Activated T-helper 1 cell treated with anti-CD3 and anti-CD28 coated beads, Interleukin-12 subunit alpha, Interleukin-12 subunit beta, Interleukin-2, Interleukin-4 antibody, amounts not matched to agents 30 ng/mL and 10 ng/mL and 1 ng/mL, durations not matched to agents 14 hours and 24 hours and 36 hours (primary cell): ENCODE measurements around the gene GPX8. TPM values are rescaled to one million over a fixed set of nuclear protein-coding genes. Genes with fewer than 3 reads are reported as not detected.

Experiments
- DNase-seq: peaks from one replicate; pipeline ENCODE4 v3.0.0; 2021; ENCODE audit warnings: low spot score
- H3K27ac Mint-ChIP-seq: one replicate; pipeline ENCODE4 v1.8.0; 2021; ENCODE audit warnings: mild to moderate bottlenecking, mixed read lengths
- H3K27me3 Mint-ChIP-seq: one replicate; pipeline ENCODE4 v1.8.0; 2022; ENCODE audit warnings: mild to moderate bottlenecking, moderate library complexity, mixed read lengths; ENCODE audit not compliant: insufficient read depth
- H3K36me3 Mint-ChIP-seq: one replicate; pipeline ENCODE4 v1.8.0; 2021; ENCODE audit warnings: low read depth, mixed read lengths
- H3K4me1 Mint-ChIP-seq: one replicate; pipeline ENCODE4 v1.8.0; 2021; ENCODE audit warnings: low read depth, mixed read lengths
- H3K4me3 Mint-ChIP-seq: one replicate; pipeline ENCODE4 v1.8.0; 2021; ENCODE audit warnings: mild to moderate bottlenecking, moderate library complexity, mixed read lengths
- H3K9me3 Mint-ChIP-seq: one replicate; pipeline ENCODE4 v1.8.0; 2021; ENCODE audit warnings: mixed read lengths
- intact Hi-C: fragments of 100-400 bp; cut with micrococcal nuclease; formaldehyde crosslinking; loops from one replicate; pipeline ENCODE4 v1.15.1; 2024
- total RNA-seq: library from RNA; stranded (reverse); gene quantifications from 2 replicates; pipeline ENCODE4 v1.2.3, GENCODE V29; 2022

Gene GPX8
- total RNA-seq, 1 donor from 2014 or later, result not detected

DNA sequence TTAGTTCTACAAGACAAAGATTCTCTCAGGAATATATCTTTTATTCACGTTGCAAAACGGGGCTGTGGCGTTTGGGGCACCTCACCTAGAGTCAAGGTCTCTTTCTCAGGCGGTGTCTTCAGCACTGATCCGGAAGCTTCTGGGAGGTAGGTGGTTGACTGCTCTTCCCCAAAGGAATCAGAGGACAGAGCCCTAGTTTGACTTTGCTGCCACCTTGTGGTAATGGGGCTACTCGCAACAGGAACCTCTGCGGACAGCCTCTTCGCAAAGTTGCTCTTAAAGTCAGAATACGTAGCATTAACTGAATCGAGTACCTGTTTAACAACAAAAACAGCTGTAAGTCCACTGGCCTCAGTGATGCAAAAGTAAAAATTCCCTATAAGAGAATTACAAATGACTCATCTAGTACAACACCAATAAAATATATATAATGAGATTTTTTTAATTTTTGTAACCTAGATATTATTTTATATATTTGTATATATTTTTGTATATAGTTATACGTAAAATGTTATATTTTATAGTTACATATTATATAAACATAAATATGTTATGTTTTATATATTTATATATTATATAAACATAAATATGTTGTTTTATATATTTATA, 13.3 kb upstream of the GPX8 start:
- intact Hi-C loops, result loop anchor here (1.0 to 2.0 kb wide), 9 partner anchors 44 to 629 kb away; partner anchors contain the start of genes GZMA and SNX18
- H3K36me3 Mint-ChIP-seq, result peaks cover 8% of the 10 kb centered on the region
- no peak overlapping the region for H3K27ac Mint-ChIP-seq
- H3K4me3 Mint-ChIP-seq, result peak overlapping the region; percentile 20
- peaks cover 17% of the 10 kb centered on the region for H3K27me3 Mint-ChIP-seq
- DNase-seq, result peak; percentile 82
- H3K4me1 Mint-ChIP-seq, result peaks cover 31% of the 10 kb centered on the region
- no peaks in the 10 kb centered on the region for H3K9me3 Mint-ChIP-seq

DNA sequence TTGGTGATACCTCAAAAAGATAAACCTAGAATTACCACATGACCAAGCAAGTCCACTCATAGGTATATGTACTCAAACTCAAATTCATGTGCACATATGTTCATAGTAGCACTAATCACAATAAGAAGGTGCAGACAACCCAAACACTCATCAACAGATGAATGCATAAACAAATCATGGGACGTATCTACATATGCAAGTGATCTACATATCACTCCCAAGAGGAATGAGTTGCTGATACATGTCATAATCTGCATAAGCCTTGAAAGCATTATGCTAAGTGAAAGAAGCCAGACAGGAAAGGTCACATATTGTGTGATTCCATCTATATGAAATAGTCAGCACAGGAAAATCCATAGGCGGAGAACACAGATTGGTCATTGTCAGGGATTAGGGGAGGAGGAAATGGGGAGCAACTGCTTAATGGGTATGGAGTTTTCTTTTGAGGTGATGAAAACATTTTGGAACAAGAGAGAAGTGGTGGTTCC, 10.6 kb upstream of the GPX8 start:
- intact Hi-C loops, result no loop called here
- H3K9me3 Mint-ChIP-seq, result no peaks in the 10 kb centered on the region
- H3K27ac Mint-ChIP-seq, result no peak overlapping the region
- peaks cover 32% of the 10 kb centered on the region for H3K27me3 Mint-ChIP-seq
- H3K4me3 Mint-ChIP-seq, result no peak overlapping the region
- H3K36me3 Mint-ChIP-seq, result no peaks in the 10 kb centered on the region
- peaks cover 17% of the 10 kb centered on the region for H3K4me1 Mint-ChIP-seq
- DNase-seq, result no peak

DNA sequence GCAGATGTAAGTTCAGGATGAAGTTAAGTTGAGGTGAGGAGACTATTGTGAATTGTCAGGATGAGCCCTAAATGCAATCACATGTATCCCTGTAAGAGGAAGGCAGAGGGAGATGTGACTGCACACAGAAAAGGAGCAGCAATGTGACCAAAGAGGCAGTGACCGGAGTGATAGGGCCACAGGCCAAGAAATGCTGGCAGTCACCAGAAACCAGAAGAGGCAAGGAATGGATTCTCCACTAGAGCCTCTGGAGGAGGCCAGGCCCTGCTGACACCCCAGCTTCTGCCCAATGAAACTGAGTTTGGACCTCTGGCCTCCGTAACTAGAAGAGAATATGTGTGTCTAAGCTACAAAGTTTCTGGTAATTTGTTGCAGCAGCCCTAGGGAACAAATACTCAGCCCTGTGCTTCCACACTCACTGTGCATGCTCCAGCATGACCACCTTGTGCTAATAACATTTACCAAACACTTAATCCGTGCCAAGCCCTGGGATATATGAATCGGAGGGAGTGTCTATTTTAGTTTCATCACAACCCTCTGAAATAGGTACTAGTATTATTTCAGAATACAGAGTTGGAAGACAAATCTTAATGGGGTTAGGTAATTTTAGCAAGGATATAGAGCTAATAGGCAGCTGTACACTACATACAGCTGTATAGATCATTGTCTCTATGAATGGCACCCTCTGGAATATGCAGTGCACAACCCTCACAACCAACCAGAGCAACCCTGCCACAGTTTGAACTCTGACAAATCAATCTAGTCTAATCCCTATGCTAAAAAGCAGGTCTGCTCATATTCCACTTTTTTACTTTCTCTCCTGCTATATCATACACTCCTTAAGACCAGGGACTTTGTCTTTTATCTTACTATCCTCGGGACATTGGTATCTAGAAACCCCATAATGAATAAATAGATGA, 7.8 kb upstream of the GPX8 start:
- intact Hi-C loops, result no loop called here
- H3K9me3 Mint-ChIP-seq, result no peaks in the 10 kb centered on the region
- no peaks in the 10 kb centered on the region for H3K36me3 Mint-ChIP-seq
- no peaks in the 10 kb centered on the region for H3K4me1 Mint-ChIP-seq
- no peak overlapping the region for H3K4me3 Mint-ChIP-seq
- no peak for DNase-seq
- H3K27me3 Mint-ChIP-seq, result peaks cover 51% of the 10 kb centered on the region
- H3K27ac Mint-ChIP-seq, result no peak overlapping the region

DNA sequence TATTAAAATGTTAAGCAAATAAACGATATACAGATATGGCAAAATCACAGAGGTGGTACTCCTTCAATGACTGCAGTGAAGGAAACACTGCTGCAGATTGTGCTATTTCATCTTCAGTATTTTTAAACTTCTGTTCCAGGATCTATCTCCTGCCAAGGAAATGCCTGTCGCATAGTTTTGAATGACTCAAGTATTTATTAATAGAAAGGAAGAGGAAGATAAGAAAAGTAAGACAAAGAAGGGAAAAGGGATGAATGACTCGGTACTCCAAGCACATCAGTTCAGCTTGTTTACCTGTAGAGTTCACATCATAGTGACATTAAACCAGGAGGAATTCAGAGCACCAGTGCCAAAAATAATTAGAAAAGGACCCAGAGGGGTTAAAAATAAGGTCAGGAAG, 5.1 kb upstream of the GPX8 start:
- intact Hi-C loops, result no loop called here
- Mint-ChIP-seq H3K4me1 (peaks cover 5% of the 10 kb centered on the region), H3K27ac (no peak overlapping the region), H3K36me3 (no peaks in the 10 kb centered on the region), H3K4me3 (no peak overlapping the region), H3K9me3 (no peaks in the 10 kb centered on the region), H3K27me3 (peaks cover 51% of the 10 kb centered on the region)
- DNase-seq, result no peak

DNA sequence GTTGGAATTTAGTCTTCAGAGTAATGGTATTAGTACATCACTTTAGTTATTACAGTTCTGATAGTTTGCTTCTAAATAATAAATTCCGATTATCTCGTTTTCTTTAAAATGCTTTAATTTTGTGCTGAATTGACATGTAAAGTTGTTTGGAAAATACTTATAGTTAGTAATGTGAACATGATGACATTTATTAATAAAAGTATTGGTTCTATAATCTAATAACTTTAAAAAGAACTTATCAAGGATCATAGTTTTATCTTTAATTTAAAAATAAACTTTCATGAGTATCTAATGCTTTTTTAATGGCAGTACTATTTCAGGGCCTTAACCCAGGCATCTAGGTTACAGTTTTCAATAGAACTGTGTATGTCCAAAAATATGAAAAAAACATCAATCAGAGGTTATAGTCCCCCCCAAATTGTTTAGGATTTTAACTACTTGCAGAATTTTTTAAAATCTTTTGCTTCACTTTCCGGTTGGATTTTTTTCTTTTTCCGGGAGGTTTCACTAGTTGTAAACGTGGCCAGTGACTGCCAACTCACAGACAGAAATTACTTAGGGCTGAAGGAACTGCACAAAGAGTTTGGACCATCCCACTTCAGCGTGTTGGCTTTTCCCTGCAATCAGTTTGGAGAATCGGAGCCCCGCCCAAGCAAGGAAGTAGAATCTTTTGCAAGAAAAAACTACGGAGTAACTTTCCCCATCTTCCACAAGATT, 680 bp downstream of the GPX8 start:
- no peak for DNase-seq
- no peaks in the 10 kb centered on the region for H3K36me3 Mint-ChIP-seq
- H3K4me3 Mint-ChIP-seq, result no peak overlapping the region
- no peak overlapping the region for H3K27ac Mint-ChIP-seq
- H3K9me3 Mint-ChIP-seq, result no peaks in the 10 kb centered on the region
- intact Hi-C loops, result loop anchor here (10.0 kb wide), 1 partner anchor 916 kb away; no protein-coding TSS in a partner anchor
- H3K27me3 Mint-ChIP-seq, result peaks cover 64% of the 10 kb centered on the region
- H3K4me1 Mint-ChIP-seq, result peaks cover 8% of the 10 kb centered on the region

DNA sequence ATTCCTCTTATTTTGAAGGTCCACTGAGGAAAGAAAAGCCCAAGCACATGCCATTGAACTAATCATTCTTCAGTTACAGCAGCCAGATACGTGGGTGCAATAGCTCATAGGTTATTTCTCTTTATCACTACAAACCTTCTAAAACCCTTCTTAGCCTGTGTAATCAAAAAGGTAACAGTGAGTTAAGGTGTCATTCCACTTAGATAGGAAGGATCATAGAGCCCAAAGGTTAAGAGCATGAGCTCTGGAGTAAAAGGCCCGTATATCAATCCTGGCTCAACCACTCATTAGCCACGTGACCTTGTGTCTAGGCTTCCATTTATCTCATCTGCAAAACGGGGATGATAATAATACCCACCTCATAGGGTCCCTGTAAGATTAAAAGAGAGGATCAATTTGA, 2.7 kb downstream of the GPX8 start:
- Mint-ChIP-seq H3K9me3 (no peaks in the 10 kb centered on the region), H3K27me3 (peaks cover 71% of the 10 kb centered on the region), H3K36me3 (no peaks in the 10 kb centered on the region), H3K4me1 (peaks cover 8% of the 10 kb centered on the region), H3K4me3 (no peak overlapping the region), H3K27ac (no peak overlapping the region)
- intact Hi-C loops, result loop anchor here (10.0 kb wide), 1 partner anchor 918 kb away; no protein-coding TSS in a partner anchor
- DNase-seq, result no peak

DNA sequence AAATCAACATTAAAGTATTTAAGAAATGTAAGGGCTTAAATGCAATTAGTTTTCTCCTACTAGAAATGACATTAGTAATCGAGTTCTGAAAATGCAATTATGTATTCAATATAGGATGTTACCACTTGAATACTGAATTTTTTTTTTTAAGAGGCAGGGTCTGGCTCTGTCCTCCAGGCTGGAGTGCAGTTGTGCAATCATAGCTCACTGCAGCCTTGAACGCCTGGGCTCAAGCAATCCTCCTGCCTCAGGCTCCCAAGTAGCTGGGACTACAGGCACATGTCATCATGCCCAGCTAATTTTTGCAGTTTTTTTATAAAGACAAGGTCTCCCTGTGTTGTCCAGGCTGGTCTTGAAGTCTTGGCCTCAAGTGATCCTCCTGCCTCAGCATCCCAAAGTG, 11.5 kb downstream of the GPX8 start:
- Mint-ChIP-seq H3K27ac (no peak overlapping the region), H3K36me3 (peaks cover 2% of the 10 kb centered on the region), H3K4me1 (peaks cover 38% of the 10 kb centered on the region), H3K9me3 (no peaks in the 10 kb centered on the region), H3K27me3 (peaks cover 78% of the 10 kb centered on the region), H3K4me3 (peak overlapping the region; percentile 86)
- intact Hi-C loops, result loop anchor here (5.0 to 10.0 kb wide), 4 partner anchors 243 to 859 kb away; partner anchors contain the start of genes ARL15 and SNX18
- DNase-seq, result no peak

DNA sequence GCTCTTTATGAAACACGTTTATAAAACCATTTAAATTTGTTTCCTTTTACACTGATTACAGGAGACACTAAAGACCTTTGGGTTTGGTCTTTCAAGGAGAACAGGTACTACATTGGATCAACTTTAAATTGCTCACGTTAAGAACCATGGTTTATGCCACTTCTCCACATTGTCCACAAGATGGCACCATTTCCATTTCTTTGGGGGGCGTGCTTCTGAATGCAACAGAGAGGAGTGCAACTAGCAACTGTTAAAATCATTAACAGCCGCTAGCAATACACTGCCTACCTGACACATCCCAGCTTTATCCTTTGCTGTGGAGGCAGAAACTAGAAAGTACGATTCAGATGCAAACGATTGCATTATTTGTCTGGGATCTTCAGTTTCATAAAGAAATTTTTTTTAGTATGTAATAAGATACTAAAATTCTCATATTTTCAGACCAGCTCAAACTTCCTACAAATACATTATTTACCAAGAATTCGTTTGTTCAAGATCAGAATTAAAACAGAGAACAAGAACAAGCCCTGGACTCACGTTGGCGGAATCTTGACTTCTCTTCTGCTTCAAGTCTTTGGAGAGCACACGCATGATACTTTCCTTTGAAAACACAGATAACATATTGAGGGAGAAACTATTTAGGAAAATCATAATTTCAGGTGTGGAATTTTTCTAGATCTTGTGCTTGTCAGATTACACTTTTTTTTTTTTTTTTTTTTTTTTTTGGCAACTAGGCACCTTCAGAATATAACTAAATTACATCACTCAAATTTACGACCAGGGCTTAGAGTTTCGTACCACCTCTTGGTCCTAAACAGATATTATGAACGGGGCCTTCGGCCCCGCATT, 12.3 kb downstream of the GPX8 start:
- Mint-ChIP-seq H3K36me3 (peaks cover 2% of the 10 kb centered on the region), H3K27ac (no peak overlapping the region), H3K9me3 (no peaks in the 10 kb centered on the region), H3K27me3 (peaks cover 78% of the 10 kb centered on the region), H3K4me1 (peaks cover 46% of the 10 kb centered on the region), H3K4me3 (peak overlapping the region; percentile 86)
- peak; percentile 61 for DNase-seq
- intact Hi-C loops, result loop anchor here (1.0 to 10.0 kb wide), 10 partner anchors 61 to 2001 kb away; partner anchors contain the start of genes ARL15, CCNO, PLPP1 and SNX18

DNA sequence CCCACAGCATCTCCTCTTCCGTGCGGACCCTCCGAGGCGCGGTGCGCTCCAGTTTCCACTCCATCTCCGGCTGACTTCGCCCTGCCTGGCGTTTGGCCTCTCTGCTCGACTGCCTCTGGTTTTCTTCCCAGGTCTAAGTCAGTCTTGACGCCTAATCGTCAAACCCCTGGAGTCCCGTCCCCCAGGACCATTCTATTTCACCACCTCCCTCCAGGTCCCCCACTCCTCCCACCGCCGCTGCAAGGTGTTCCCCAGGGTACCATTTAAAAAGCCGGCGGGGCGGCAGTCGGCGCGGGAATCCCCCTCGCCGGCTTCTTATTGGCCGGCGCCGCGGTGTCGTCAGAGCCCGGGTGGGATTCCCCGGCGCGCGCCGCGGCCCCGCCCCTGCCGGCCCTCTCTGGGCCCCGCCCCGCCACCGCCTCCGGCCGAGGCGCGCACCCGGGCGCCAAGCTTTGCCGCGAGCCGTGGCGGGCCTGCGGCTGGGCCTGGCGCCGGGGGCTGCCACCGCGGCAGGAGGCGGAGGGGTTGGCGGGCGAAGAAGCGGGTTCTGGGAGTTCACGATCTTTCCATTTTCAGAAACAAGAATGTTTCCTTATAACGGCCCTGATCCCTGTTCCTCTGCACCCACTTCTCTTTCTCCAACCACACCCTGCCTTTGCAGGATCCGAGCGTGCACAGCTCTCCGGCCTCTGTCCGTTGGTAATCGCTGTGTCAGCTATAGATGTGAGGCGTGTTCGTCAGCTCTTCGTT, 13.1 kb downstream of the GPX8 start, which contains the start of gene CDC20B:
TSS of gene CDC20B (minus strand) at position 241 of the 750 bp plus-strand sequence. CDS start at position 64, 177 bp downstream.
- peaks cover 2% of the 10 kb centered on the region for H3K36me3 Mint-ChIP-seq
- no peaks in the 10 kb centered on the region for H3K9me3 Mint-ChIP-seq
- peaks cover 77% of the 10 kb centered on the region for H3K27me3 Mint-ChIP-seq
- peak; percentile 78 for DNase-seq
- peak within 1 kb of the TSS; percentile 86 for H3K4me3 Mint-ChIP-seq
- peaks cover 51% of the 10 kb centered on the region for H3K4me1 Mint-ChIP-seq
- peak within 1 kb of the TSS; percentile 42 for H3K27ac Mint-ChIP-seq
- intact Hi-C loops, result loop anchor here (1.0 to 10.0 kb wide), 12 partner anchors 54 to 2000 kb away; partner anchors contain the start of genes ARL15, CCNO, MCIDAS and PLPP1

DNA sequence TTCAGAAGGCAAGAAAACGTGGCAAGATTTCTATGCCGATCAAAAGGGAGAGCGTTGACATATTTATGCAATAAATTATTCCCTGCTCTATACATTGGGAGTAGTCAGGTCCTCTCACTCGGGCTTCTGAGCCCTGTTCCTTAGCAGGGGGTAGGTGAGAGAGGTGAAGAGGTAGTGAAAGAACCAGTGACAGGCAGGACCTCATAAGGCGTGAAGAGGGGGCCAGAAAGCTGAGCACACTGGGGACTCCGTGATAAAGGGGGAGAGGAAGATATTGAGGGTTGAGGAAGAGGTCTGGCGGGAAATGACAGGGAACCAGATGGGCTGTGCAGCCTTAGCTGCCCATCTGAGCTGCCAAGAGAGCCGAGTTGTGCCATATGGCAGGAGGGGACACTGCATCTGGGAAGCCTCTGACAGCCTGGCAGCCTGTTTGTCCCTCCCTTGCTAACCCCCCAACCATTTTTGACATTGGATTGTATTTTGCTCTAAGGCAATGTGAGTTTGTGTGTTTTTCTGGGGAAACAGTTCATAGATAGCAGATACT, 13.8 kb downstream of the GPX8 start:
- Mint-ChIP-seq H3K4me1 (peaks cover 51% of the 10 kb centered on the region), H3K9me3 (no peaks in the 10 kb centered on the region), H3K27ac (peak overlapping the region; percentile 42), H3K4me3 (peak overlapping the region; percentile 75), H3K27me3 (peaks cover 75% of the 10 kb centered on the region), H3K36me3 (no peaks in the 10 kb centered on the region)
- intact Hi-C loops, result loop anchor here (1.0 to 10.0 kb wide), 8 partner anchors 54 to 1999 kb away; partner anchors contain the start of genes ARL15, MCIDAS, PLPP1 and SLC38A9
- no peak for DNase-seq

DNA sequence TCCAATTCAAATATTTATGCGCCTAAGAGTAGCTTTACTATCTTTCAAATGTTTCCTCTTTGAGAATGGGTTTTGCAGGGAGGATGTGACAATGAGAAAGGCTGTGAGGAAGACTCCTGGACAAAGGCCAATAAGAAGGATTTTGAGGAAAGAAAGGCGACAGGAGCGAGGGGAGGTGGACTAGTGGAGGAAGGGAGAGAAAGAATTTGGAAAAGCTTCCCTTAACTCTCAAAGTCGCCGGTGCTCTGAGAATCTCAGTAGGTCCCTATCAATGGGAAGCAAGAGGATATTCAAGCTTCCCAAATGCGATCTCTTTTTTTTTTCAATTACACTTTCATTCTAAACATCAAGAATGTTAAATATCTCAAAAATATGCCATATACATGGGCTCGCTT, 15.8 kb downstream of the GPX8 start:
- Mint-ChIP-seq H3K9me3 (no peaks in the 10 kb centered on the region), H3K36me3 (no peaks in the 10 kb centered on the region), H3K27ac (peak overlapping the region; percentile 21), H3K4me1 (peaks cover 51% of the 10 kb centered on the region), H3K4me3 (peak overlapping the region; percentile 74), H3K27me3 (peaks cover 79% of the 10 kb centered on the region)
- intact Hi-C loops, result loop anchor here (10.0 kb wide), 1 partner anchor 239 kb away; no protein-coding TSS in a partner anchor
- DNase-seq, result no peak
